ENCODE measurements around the gene NMRAL1.
A peak's percentile ranks its signal among the peaks of the same experiment; 100 is the strongest.

Gene NMRAL1

GRCh38 chr16:4507588-4508345 is 33.3 kb upstream of the NMRAL1 start:
- TF ChIP-seq CTCF (IDR thresholded peaks at IDR 0.05; ENCODE audit: unreplicated experiment in 3 of 3): no peak
- H3K4me3 Mint-ChIP-seq: no peak overlapping the region
- H3K27me3 Mint-ChIP-seq (ENCODE audit: low read depth): no peaks in the 10 kb centered on the region
- peaks cover 30% of the 10 kb centered on the region for H3K36me3 Mint-ChIP-seq (ENCODE audit: low read depth)
- peaks cover 8% of the 10 kb centered on the region for H3K4me1 Mint-ChIP-seq
- H3K27ac Mint-ChIP-seq: no peak overlapping the region
- no peaks in the 10 kb centered on the region for H3K9me3 Mint-ChIP-seq

- Mint-ChIP-seq H3K36me3 (ENCODE audit: low read depth) (peaks cover 22% of the 10 kb centered on the region), H3K4me1 (peaks cover 6% of the 10 kb centered on the region), H3K9me3 (no peaks in the 10 kb centered on the region), H3K27me3 (ENCODE audit: low read depth) (no peaks in the 10 kb centered on the region), H3K27ac (no peak overlapping the region), H3K4me3 (no peak overlapping the region)
- TF ChIP-seq CTCF (IDR thresholded peaks at IDR 0.05; ENCODE audit: unreplicated experiment in 3 of 3): peak; percentile 75 to 77 (median 76)
These were observed 32.0 kb upstream of the NMRAL1 start for GRCh38 chr16:4506450-4506849.

- no peak for TF ChIP-seq CTCF (IDR thresholded peaks at IDR 0.05; ENCODE audit: unreplicated experiment in 3 of 3)
- H3K27ac Mint-ChIP-seq: no peak overlapping the region
- no peaks in the 10 kb centered on the region for H3K9me3 Mint-ChIP-seq
- H3K4me1 Mint-ChIP-seq: peaks cover 9% of the 10 kb centered on the region
- no peaks in the 10 kb centered on the region for H3K27me3 Mint-ChIP-seq (ENCODE audit: low read depth)
- peaks cover 13% of the 10 kb centered on the region for H3K36me3 Mint-ChIP-seq (ENCODE audit: low read depth)
- H3K4me3 Mint-ChIP-seq: no peak overlapping the region
These were observed 31.1 kb upstream of the NMRAL1 start for GRCh38 chr16:4505356-4506147.

- H3K9me3 Mint-ChIP-seq: no peaks in the 10 kb centered on the region
- H3K36me3 Mint-ChIP-seq (ENCODE audit: low read depth): no peaks in the 10 kb centered on the region
- peaks cover 23% of the 10 kb centered on the region for H3K4me1 Mint-ChIP-seq
- H3K4me3 Mint-ChIP-seq: no peak overlapping the region
- no peak for TF ChIP-seq CTCF (IDR thresholded peaks at IDR 0.05; ENCODE audit: unreplicated experiment in 3 of 3)
- H3K27me3 Mint-ChIP-seq (ENCODE audit: low read depth): no peaks in the 10 kb centered on the region
- H3K27ac Mint-ChIP-seq: peak overlapping the region in 1 of 3 experiments; percentile 12
These were observed 26.6 kb upstream of the NMRAL1 start for GRCh38 chr16:4501071-4501478.

- Mint-ChIP-seq H3K36me3 (ENCODE audit: low read depth) (no peaks in the 10 kb centered on the region), H3K9me3 (no peaks in the 10 kb centered on the region), H3K27ac (peak overlapping the region in 1 of 3 experiments; percentile 12), H3K4me3 (no peak overlapping the region), H3K27me3 (ENCODE audit: low read depth) (no peaks in the 10 kb centered on the region), H3K4me1 (peaks cover 23% of the 10 kb centered on the region)
- no peak for TF ChIP-seq CTCF (IDR thresholded peaks at IDR 0.05; ENCODE audit: unreplicated experiment in 3 of 3)
These were observed 25.8 kb upstream of the NMRAL1 start for GRCh38 chr16:4500272-4500671.
